Mesendoderm (in vitro differentiated cells): ENCODE results near the gene GPR39.

Experiments used
- DNase-seq: peaks from one replicate; pipeline ENCODE4 v3.0.0; 2013
- H2AK5ac ChIP-seq: 2 replicates; pipeline ENCODE4 v1.6.1; 2013; ENCODE audit warnings: low read length, inconsistent platforms
- H2BK120ac ChIP-seq: 2 replicates; pipeline ENCODE4 v1.6.1; 2013; ENCODE audit warnings: low read depth, mild to moderate bottlenecking, low read length, moderate library complexity, mixed read lengths
- H2BK15ac ChIP-seq: replicated peaks from 2 replicates; pipeline ENCODE4 v1.6.1; 2013; ENCODE audit warnings: low read depth, mild to moderate bottlenecking, moderate library complexity
- H2BK5ac ChIP-seq: 2 replicates; pipeline ENCODE4 v1.6.1; 2013; ENCODE audit warnings: low read length, inconsistent platforms
- H3K18ac ChIP-seq: 2 replicates; pipeline ENCODE4 v1.6.1; 2013; ENCODE audit warnings: mild to moderate bottlenecking, low read length, mixed read lengths
- H3K23ac ChIP-seq: one replicate; pipeline ENCODE4 v1.6.1; 2013; ENCODE audit warnings: low read length
- H3K27ac ChIP-seq: 2 replicates; pipeline ENCODE4 v1.5.1; 2013; ENCODE audit warnings: low read depth, mild to moderate bottlenecking, inconsistent platforms, low read length, moderate library complexity
- H3K27me3 ChIP-seq: 2 replicates; pipeline ENCODE4 v1.6.1; 2013; ENCODE audit warnings: low read length, control low read depth, mild to moderate bottlenecking, inconsistent platforms; ENCODE audit not compliant: insufficient read depth, poor library complexity
- H3K36me3 ChIP-seq: 2 replicates; pipeline ENCODE4 v1.6.1; 2013; ENCODE audit warnings: low read length, inconsistent platforms; ENCODE audit not compliant: control insufficient read depth, insufficient read depth
- H3K4ac ChIP-seq: one replicate; pipeline ENCODE4 v1.6.1; 2013; ENCODE audit warnings: low read depth, mild to moderate bottlenecking, low read length, moderate library complexity
- H3K4me1 ChIP-seq: 2 replicates; pipeline ENCODE4 v1.6.1; 2013; ENCODE audit warnings: low read depth, low read length, inconsistent platforms; ENCODE audit not compliant: control insufficient read depth
- H3K4me2 ChIP-seq: 2 replicates; pipeline ENCODE4 v1.6.1; 2013; ENCODE audit warnings: low read length
- H3K4me3 ChIP-seq: 2 replicates; pipeline ENCODE4 v1.5.1; 2013; ENCODE audit warnings: mild to moderate bottlenecking, low read length
- H3K56ac ChIP-seq: one replicate; pipeline ENCODE4 v1.6.1; 2013; ENCODE audit warnings: low read length
- H3K79me1 ChIP-seq: 2 replicates; pipeline ENCODE4 v1.6.1; 2013; ENCODE audit warnings: low read length, inconsistent platforms
- H3K79me2 ChIP-seq: 2 replicates; pipeline ENCODE4 v1.6.1; 2013; ENCODE audit warnings: mild to moderate bottlenecking, low read length; ENCODE audit not compliant: control insufficient read depth, insufficient read depth
- H3K9ac ChIP-seq: 2 replicates; pipeline ENCODE4 v1.6.1; 2013; ENCODE audit warnings: low read length, inconsistent platforms
- H4K5ac ChIP-seq: one replicate; pipeline ENCODE4 v1.6.1; 2013; ENCODE audit warnings: low read length
- H4K8ac ChIP-seq: one replicate; pipeline ENCODE4 v1.6.1; 2013; ENCODE audit warnings: low read depth, mild to moderate bottlenecking, control low read depth, low read length, moderate library complexity
- WGBS: extraction: QIAGEN DNeasy Blood & Tissue Kit; methylation state at CpG from one replicate; pipeline ENCODE4 v1.1.7; 2013; ENCODE audit warnings: low lambda C conversion rate, missing lambda C conversion rate; ENCODE audit not compliant: insufficient coverage; ENCODE audit errors: extremely low coverage; 5-methylcytosine and 5-hydroxymethylcytosine counted together

GPR39 gene

GRCh38 chr2:132547090-132547687, 130.6 kb downstream of the GPR39 start:
- Histone ChIP-seq H2BK15ac (no peak overlapping the region), H3K9ac (no peak overlapping the region), H2BK120ac (no peak overlapping the region), H3K79me2 (no peaks in the 10 kb centered on the region), H3K79me1 (no peaks in the 10 kb centered on the region), H3K18ac (peak overlapping the region; percentile 61), H3K4me3 (no peak overlapping the region), H3K4ac (no peak overlapping the region), H4K5ac (no peak overlapping the region), H3K4me1 (no peaks in the 10 kb centered on the region), H3K56ac (no peak overlapping the region), H4K8ac (no peak overlapping the region), H2AK5ac (no peak overlapping the region), H3K4me2 (no peak overlapping the region), H3K36me3 (no peaks in the 10 kb centered on the region), H2BK5ac (no peak overlapping the region), H3K27me3 (no peaks in the 10 kb centered on the region), H3K23ac (no peak overlapping the region), H3K27ac (no peak overlapping the region)
- DNase-seq = peak; percentile 80
- WGBS = no CpG with 5 or more reads among the region's 5 CpGs

GRCh38 chr2:132549935-132550670, 133.5 kb downstream of the GPR39 start:
- no peak overlapping the region for H3K4me2 ChIP-seq
- no peaks in the 10 kb centered on the region for H3K36me3 ChIP-seq
- H3K4me1 ChIP-seq = no peaks in the 10 kb centered on the region
- no peak overlapping the region for H2BK120ac ChIP-seq
- no peak for DNase-seq
- H2AK5ac ChIP-seq = no peak overlapping the region
- no peak overlapping the region for H3K4me3 ChIP-seq
- H3K27ac ChIP-seq = no peak overlapping the region
- H3K23ac ChIP-seq = no peak overlapping the region
- no peak overlapping the region for H3K4ac ChIP-seq
- no peak overlapping the region for H2BK15ac ChIP-seq
- no peaks in the 10 kb centered on the region for H3K79me2 ChIP-seq
- no peak overlapping the region for H3K18ac ChIP-seq
- H3K79me1 ChIP-seq = no peaks in the 10 kb centered on the region
- no peak overlapping the region for H2BK5ac ChIP-seq
- H3K9ac ChIP-seq = no peak overlapping the region
- H3K27me3 ChIP-seq = no peaks in the 10 kb centered on the region
- no CpG with 5 or more reads among the region's 11 CpGs for WGBS
- no peak overlapping the region for H3K56ac ChIP-seq
- H4K5ac ChIP-seq = no peak overlapping the region
- no peak overlapping the region for H4K8ac ChIP-seq

- H2BK5ac ChIP-seq = no peak overlapping the region
- H3K9ac ChIP-seq = no peak overlapping the region
- no peak overlapping the region for H2BK120ac ChIP-seq
- H3K27me3 ChIP-seq = no peaks in the 10 kb centered on the region
- no peak for DNase-seq
- no peak overlapping the region for H3K4me2 ChIP-seq
- H3K4me3 ChIP-seq = no peak overlapping the region
- H3K36me3 ChIP-seq = no peaks in the 10 kb centered on the region
- H3K4me1 ChIP-seq = no peaks in the 10 kb centered on the region
- no peak overlapping the region for H3K23ac ChIP-seq
- no CpG with 5 or more reads among the region's 2 CpGs for WGBS
- H2AK5ac ChIP-seq = no peak overlapping the region
- no peak overlapping the region for H4K5ac ChIP-seq
- no peak overlapping the region for H2BK15ac ChIP-seq
- no peaks in the 10 kb centered on the region for H3K79me2 ChIP-seq
- H3K56ac ChIP-seq = no peak overlapping the region
- H3K18ac ChIP-seq = no peak overlapping the region
- no peaks in the 10 kb centered on the region for H3K79me1 ChIP-seq
- H3K4ac ChIP-seq = no peak overlapping the region
- no peak overlapping the region for H4K8ac ChIP-seq
- no peak overlapping the region for H3K27ac ChIP-seq
These were observed 134.3 kb downstream of the GPR39 start for GRCh38 chr2:132550946-132551345.

- Histone ChIP-seq H3K4ac (no peak overlapping the region), H3K18ac (no peak overlapping the region), H3K27me3 (no peaks in the 10 kb centered on the region), H4K5ac (no peak overlapping the region), H2BK5ac (no peak overlapping the region), H3K56ac (no peak overlapping the region), H2BK120ac (no peak overlapping the region), H3K23ac (no peak overlapping the region), H2BK15ac (no peak overlapping the region), H3K4me2 (no peak overlapping the region), H3K79me2 (no peaks in the 10 kb centered on the region), H3K36me3 (no peaks in the 10 kb centered on the region), H3K9ac (no peak overlapping the region), H3K4me3 (no peak overlapping the region), H4K8ac (no peak overlapping the region), H3K27ac (no peak overlapping the region), H2AK5ac (no peak overlapping the region), H3K79me1 (no peaks in the 10 kb centered on the region), H3K4me1 (peaks cover 1% of the 10 kb centered on the region)
- no CpG with 5 or more reads among the region's 9 CpGs for WGBS
- no peak for DNase-seq
These were observed 141.1 kb downstream of the GPR39 start for GRCh38 chr2:132557694-132558093.

GRCh38 chr2:132559326-132559725, 142.7 kb downstream of the GPR39 start:
- Histone ChIP-seq H3K23ac (no peak overlapping the region), H2BK120ac (no peak overlapping the region), H4K8ac (no peak overlapping the region), H2AK5ac (no peak overlapping the region), H3K27ac (no peak overlapping the region), H3K4me3 (no peak overlapping the region), H3K79me2 (no peaks in the 10 kb centered on the region), H3K4ac (no peak overlapping the region), H4K5ac (no peak overlapping the region), H2BK5ac (no peak overlapping the region), H3K27me3 (no peaks in the 10 kb centered on the region), H3K56ac (no peak overlapping the region), H3K18ac (no peak overlapping the region), H3K79me1 (no peaks in the 10 kb centered on the region), H3K9ac (no peak overlapping the region), H3K4me1 (peaks cover 1% of the 10 kb centered on the region), H2BK15ac (no peak overlapping the region), H3K4me2 (no peak overlapping the region), H3K36me3 (no peaks in the 10 kb centered on the region)
- no peak for DNase-seq
- no CpG with 5 or more reads among the region's 12 CpGs for WGBS
